GM12878 (cell line): Measurements from ENCODE around the gene GPR4. TPM values are rescaled to one million over a fixed set of nuclear protein-coding genes. Genes with fewer than 3 reads are reported as not detected.

Experiments
- ATAC-seq: fragments of 200-7000 bp; cut with Tn5 transposase; 3 replicates; pipeline ENCODE4 v1.9.1; 2020; ENCODE audit warnings: mild to moderate bottlenecking, moderate library complexity
- BruUV-seq: library from RNA; stranded (reverse); fragments of 400-500 nt; replicated peaks from 2 replicates; lab custom pipeline; 2021; lab: Mats Ljungman, UMichigan
- CTCF ChIA-PET: fragments of 300-600 bp; sonication (Branson Sonifier 250); formaldehyde crosslinking; extraction: SDS; loops from one replicate; lab custom pipeline; 2021; ENCODE audit warnings: inconsistent platforms; lab: Yijun Ruan, JAX
- POLR2A ChIA-PET: fragments of 350-600 bp; formaldehyde crosslinking; extraction: SDS; loops from one replicate; lab custom pipeline; 2021; ENCODE audit warnings: inconsistent platforms; lab: Charles Lee
- RAD21 ChIA-PET: fragments of 300-600 bp; sonication (Branson Sonifier 250); formaldehyde crosslinking; loops from one replicate; lab custom pipeline; 2023; ENCODE audit warnings: antibody characterized with exemption; ENCODE audit not compliant: unreplicated experiment; lab: Charles Lee
- SMC1A ChIA-PET: fragments of 300-600 bp; sonication (Branson Sonifier 250); formaldehyde crosslinking; loops from one replicate; lab custom pipeline; 2023; ENCODE audit not compliant: unreplicated experiment, uncharacterized antibody; lab: Charles Lee
- DNase-seq: peaks from one replicate; pipeline ENCODE4 v3.0.0-alpha.2; 2011; ENCODE audit warnings: low read depth, low spot score
- FAIRE-seq: peaks from 3 replicates; lab custom pipeline; 2011; peaks lifted over from hg19 to GRCh38; lab: Jason Lieb, UNC
- H2AFZ ChIP-seq: 2 replicates; pipeline ENCODE4 v1.6.0; 2011; ENCODE audit warnings: low read depth, low read length, control low read depth; ENCODE audit not compliant: control insufficient read depth
- H3K27ac ChIP-seq: 2 replicates; pipeline ENCODE4 v1.5.1; 2011; ENCODE audit warnings: control low read depth; ENCODE audit not compliant: control insufficient read depth, insufficient read depth
- H3K27me3 ChIP-seq, 2 experiments: replicated peaks in 1 of 2; 2 replicates each; pipeline versions ENCODE4 v1.6.0 to v1.6.1; 2011; ENCODE audit warnings: low read length in 1 of 2; ENCODE audit not compliant: control insufficient read depth in 2 of 2, insufficient read depth in 2 of 2
- H3K36me3 ChIP-seq, 2 experiments: 2 replicates each; pipeline ENCODE4 v1.5.1; 2011; ENCODE audit warnings: low read length in 1 of 2; ENCODE audit not compliant: control insufficient read depth in 2 of 2, insufficient read depth in 2 of 2
- H3K4me1 ChIP-seq: 2 replicates; pipeline ENCODE4 v1.6.1; 2011; ENCODE audit warnings: mild to moderate bottlenecking, low read length, moderate library complexity, mixed read lengths; ENCODE audit not compliant: control insufficient read depth, insufficient read depth
- H3K4me2 ChIP-seq: 2 replicates; pipeline ENCODE4 v1.6.0; 2011; ENCODE audit warnings: control low read depth; ENCODE audit not compliant: control insufficient read depth, insufficient read depth
- H3K4me3 ChIP-seq: fragments of 200-600 bp; sonication (generic); 2 replicates; pipeline ENCODE4 v1.5.1; 2016
- H3K79me2 ChIP-seq: 2 replicates; pipeline ENCODE4 v1.6.0; 2011; ENCODE audit warnings: low read length; ENCODE audit not compliant: control insufficient read depth, insufficient read depth
- H3K9ac ChIP-seq: 2 replicates; pipeline ENCODE4 v1.8.0; 2011; ENCODE audit warnings: low read length, control low read depth, mixed read lengths; ENCODE audit not compliant: control insufficient read depth, insufficient read depth
- H3K9me3 ChIP-seq: replicated peaks from 3 replicates; pipeline ENCODE4 v1.5.1; 2011; ENCODE audit warnings: mild to moderate bottlenecking, low read length; ENCODE audit not compliant: control insufficient read depth, insufficient read depth
- H4K20me1 ChIP-seq: 2 replicates; pipeline ENCODE4 v1.6.0; 2011; ENCODE audit not compliant: control insufficient read depth, insufficient read depth
- ASH2L ChIP-seq: fragments of 300-600, 200-600 bp; sonication (generic); IDR thresholded peaks from 2 replicates; pipeline ENCODE4 v1.6.1; 2017; ENCODE audit warnings: low read depth, mild to moderate bottlenecking, borderline replicate concordance
- BACH1 ChIP-seq: fragments of 450-650 bp; IDR thresholded peaks from 2 replicates; pipeline ENCODE4 v1.6.1; 2017; ENCODE audit warnings: mild to moderate bottlenecking, borderline replicate concordance
- BRCA1 ChIP-seq: IDR thresholded peaks from 2 replicates; pipeline ENCODE4 v1.6.1; 2011; ENCODE audit warnings: low read depth, low read length, improper control_type of control experiment
- CREB1 ChIP-seq: IDR thresholded peaks from 2 replicates; pipeline ENCODE4 v1.6.1; 2012; ENCODE audit warnings: low read depth, mild to moderate bottlenecking, inconsistent platforms
- HCFC1 ChIP-seq: fragments of 150-350 bp; IDR thresholded peaks from 2 replicates; pipeline ENCODE4 v1.6.1; 2014; ENCODE audit warnings: low read length
- NR2C1 ChIP-seq: fragments of 450-650 bp; IDR thresholded peaks from 2 replicates; pipeline ENCODE4 v1.6.1; 2017; ENCODE audit warnings: antibody characterized with exemption, mild to moderate bottlenecking, moderate library complexity
- NRF1 ChIP-seq: conservative IDR thresholded peaks from 2 replicates; pipeline ENCODE4 v1.6.1; 2011; ENCODE audit warnings: mild to moderate bottlenecking, low read depth, low read length, improper control_type of control experiment
- PAX5 ChIP-seq: IDR thresholded peaks from 2 replicates; pipeline ENCODE4 v1.6.1; 2011; ENCODE audit warnings: low read depth, low read length, borderline replicate concordance
- RB1 ChIP-seq: fragments of 450-650 bp; formaldehyde crosslinking; IDR thresholded peaks from 2 replicates; pipeline ENCODE4 v1.6.1; 2017; ENCODE audit warnings: mild to moderate bottlenecking, borderline replicate concordance
- RBBP5 ChIP-seq: fragments of 200-600 bp; sonication (generic); conservative IDR thresholded peaks from 2 replicates; pipeline ENCODE4 v1.6.1; 2016
- SIX5 ChIP-seq: IDR thresholded peaks from 2 replicates; pipeline ENCODE4 v1.6.1; 2011; ENCODE audit warnings: mild to moderate bottlenecking, low read depth, low read length, moderate library complexity; ENCODE audit not compliant: severe bottlenecking
- WGBS: methylation state at CpG from one replicate; pipeline ENCODE4 v1.1.6; 2016; ENCODE audit warnings: low lambda C conversion rate; ENCODE audit not compliant: insufficient replicate concordance, insufficient coverage; ENCODE audit errors: missing lambda C conversion rate; 5-methylcytosine and 5-hydroxymethylcytosine counted together
- in situ Hi-C: fragments of 300-500 bp; cut with MboI; formaldehyde crosslinking; loops from 9 replicates; pipeline ENCODE4 v1.14.3; 2018; ENCODE audit warnings: mixed read lengths
- intact Hi-C: fragments of 100-400 bp; cut with micrococcal nuclease; formaldehyde crosslinking; loops from one replicate; pipeline ENCODE4 v1.14.2; 2022; ENCODE audit not compliant: unreplicated experiment
- polyA plus RNA-seq, 11 experiments: library from polyadenylated mRNA; depleted of rRNA in 4 of 11; unstranded in 6 of 11; stranded (reverse) in 5 of 11; fragments of >200 nt; fragmentation: Nextera tagmentation in 4 of 11; fragmentation: Illumina TruSeq in 1 of 11; extraction: Ambion mirVana in 4 of 11; extraction: Trizol in 1 of 11; gene quantifications; 1 replicate in 1 of 11; 2 replicates in 10 of 11; pipeline versions ENCODE4 v1.2.1 to v1.2.3, GENCODE V29; 2011 to 2016; ENCODE audit warnings: inconsistent platforms in 2 of 11, missing spikeins in 2 of 11, low read depth in 1 of 11
- total RNA-seq, 4 experiments: library from RNA; depleted of rRNA in 3 of 4; stranded (reverse); fragments of >200 nt in 3 of 4; fragmentation: Illumina TruSeq in 1 of 4; extraction: Trizol in 1 of 4; gene quantifications; 2 replicates each; pipeline versions ENCODE4 v1.2.1 to v1.2.3, GENCODE V29; 2013 to 2021

Gene GPR4
- total and polyA plus RNA-seq, 10 of the 15 experiments (the other 5 are each of a cell fraction or from before 2014, with no cell fraction given): not detected

- intact Hi-C loops (no loop called here), in situ Hi-C loops (no loop called here)
- DNase-seq (no peak), FAIRE-seq (no peak), ATAC-seq (no peak)
- WGBS: 93% methylated on average over 1 of the region's 1 CpG
- no peak overlapping the region for H2AFZ ChIP-seq
- ChIA-PET RAD21 (no interaction called here), SMC1A (interaction anchor here (1.0 kb wide), 1 partner anchor 202 kb away, joined by 3 read pairs; no protein-coding TSS in a partner anchor), POLR2A (interaction anchor here (0.5 kb wide), 1 partner anchor 91 kb away, joined by 5 read pairs; no protein-coding TSS in a partner anchor), CTCF (interaction anchor here (1.5 kb wide), 1 partner anchor 76 kb away, joined by 3 read pairs; no protein-coding TSS in a partner anchor)
- BruUV-seq: no TSS peak
- TF ChIP-seq PAX5 (no peak), BACH1 (no peak), RB1 (no peak), NR2C1 (no peak), RBBP5 (no peak), HCFC1 (no peak), SIX5 (no peak), CREB1 (no peak), BRCA1 (no peak), NRF1 (no peak), ASH2L (no peak)
- H3K36me3 ChIP-seq: peaks cover 0 to 9% of the 10 kb centered on the region in 2 experiments; a peak in 2 of 4 replicates
- H3K27me3 ChIP-seq: no peaks in the 10 kb centered on the region
- no peak overlapping the region for H3K9ac ChIP-seq
- no peaks in the 10 kb centered on the region for H3K4me1 ChIP-seq
- no peak overlapping the region for H3K4me2 ChIP-seq
- H4K20me1 ChIP-seq: no peaks in the 10 kb centered on the region
- no peak overlapping the region for H3K4me3 ChIP-seq
- no peak overlapping the region for H3K27ac ChIP-seq
- no peaks in the 10 kb centered on the region for H3K9me3 ChIP-seq
- no peaks in the 10 kb centered on the region for H3K79me2 ChIP-seq
These were observed 47.5 kb downstream of the GPR4 start for GRCh38 chr19:45554481-45554880.
